T-helper 1 cell treated with Interleukin-12 subunit alpha and Interleukin-12 subunit beta and Interleukin-4 antibody, amounts not matched to agents 30 ng/mL and 1 ng/mL, for 36 hours (primary cell): ENCODE results near the gene LIG1. TPM values are rescaled to one million over a fixed set of nuclear protein-coding genes. Genes with fewer than 3 reads are reported as not detected.
"Not testable (repeated sequence)": the region's sequence is repeated elsewhere in the genome, so short reads cannot be mapped to it uniquely, and the experiment has no call there.

Experiments used
- intact Hi-C: fragments of 100-400 bp; cut with micrococcal nuclease; formaldehyde crosslinking; loops from one replicate; pipeline ENCODE4 v1.15.1; 2024
- total RNA-seq: library from RNA; stranded (reverse); gene quantifications from 2 replicates; pipeline ENCODE4 v1.2.3, GENCODE V29; 2022

Gene LIG1
- total RNA-seq, 1 donor from 2014 or later, result 107 TPM

DNA sequence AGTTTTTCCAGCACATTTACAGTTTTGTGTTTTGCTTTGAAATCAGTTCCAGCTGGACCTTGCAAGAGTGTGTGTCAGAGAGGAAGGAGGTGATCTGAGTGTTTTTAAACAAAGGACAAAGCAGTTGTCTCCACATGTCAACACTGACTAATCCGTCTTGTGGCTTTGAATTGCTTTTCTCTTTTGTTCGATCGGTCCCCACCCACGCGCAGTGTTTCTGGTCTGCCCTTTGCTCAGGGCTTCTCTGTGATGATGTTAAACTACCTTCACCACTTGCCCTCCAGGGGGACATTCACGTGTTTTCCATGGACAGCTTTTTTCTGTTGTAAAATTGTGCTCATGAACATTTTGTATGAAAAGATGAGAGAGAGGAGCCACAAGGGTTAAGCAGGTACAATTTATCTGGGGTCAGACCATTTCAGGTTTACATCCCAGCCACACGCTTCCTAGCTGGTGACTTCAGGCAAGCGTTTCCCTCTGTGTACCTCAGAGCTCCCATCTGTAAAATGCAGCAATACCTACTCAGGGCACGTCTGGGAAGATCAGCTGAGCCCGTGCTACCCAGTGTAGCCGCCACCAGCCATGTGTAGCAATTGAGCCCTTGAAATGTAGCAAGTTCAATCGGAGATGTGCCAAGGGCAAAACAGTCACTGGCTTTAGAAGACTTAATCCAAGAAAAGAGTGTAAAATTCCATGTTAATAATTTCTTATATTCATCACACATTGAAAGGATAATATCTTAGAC, 46.1 kb downstream of the LIG1 start:
- intact Hi-C loops, result no loop called here

DNA sequence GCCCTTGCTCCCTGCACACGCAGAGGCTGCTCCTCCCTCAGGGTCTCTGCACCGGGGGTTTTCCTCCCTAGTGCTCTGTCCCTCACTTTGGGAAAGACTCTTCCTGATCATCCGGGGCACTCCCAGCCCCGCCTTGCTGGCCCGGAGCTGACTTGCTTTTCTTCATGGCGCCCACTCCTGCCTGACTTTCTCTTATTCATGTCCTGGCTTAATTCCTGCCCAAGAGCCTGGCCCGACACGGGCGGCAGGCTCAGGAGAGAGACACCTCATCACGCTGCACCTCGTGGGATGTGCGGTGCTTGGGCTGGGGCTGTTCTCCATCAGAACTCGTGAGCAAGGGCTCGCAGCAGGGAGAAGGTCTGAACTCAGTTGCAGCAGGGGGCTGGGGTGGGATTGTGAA, 47.7 kb downstream of the LIG1 start:
- intact Hi-C loops, result no loop called here

DNA sequence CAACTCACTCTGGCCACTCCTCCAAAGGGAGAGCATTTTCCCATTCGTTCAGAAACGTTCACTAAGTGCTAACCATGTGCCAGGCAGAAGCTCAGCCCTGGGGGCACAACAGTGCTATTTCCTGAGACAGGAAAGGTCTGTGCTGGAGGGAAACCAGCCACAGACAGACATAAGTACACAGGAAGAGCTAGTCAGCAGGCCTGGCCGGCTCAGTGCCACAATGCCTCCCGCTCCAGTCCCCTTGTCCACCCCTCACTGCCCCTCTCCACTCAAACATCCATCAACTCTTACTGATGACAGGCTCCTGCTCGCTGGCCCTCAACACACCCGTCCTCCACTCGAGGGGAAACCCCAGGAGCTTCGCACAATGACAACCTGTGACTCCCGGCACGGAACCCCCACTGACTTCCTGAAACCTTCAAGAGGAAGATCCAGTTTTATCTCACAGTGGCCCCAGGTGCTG, 48.2 kb downstream of the LIG1 start:
- intact Hi-C loops, result no loop called here

DNA sequence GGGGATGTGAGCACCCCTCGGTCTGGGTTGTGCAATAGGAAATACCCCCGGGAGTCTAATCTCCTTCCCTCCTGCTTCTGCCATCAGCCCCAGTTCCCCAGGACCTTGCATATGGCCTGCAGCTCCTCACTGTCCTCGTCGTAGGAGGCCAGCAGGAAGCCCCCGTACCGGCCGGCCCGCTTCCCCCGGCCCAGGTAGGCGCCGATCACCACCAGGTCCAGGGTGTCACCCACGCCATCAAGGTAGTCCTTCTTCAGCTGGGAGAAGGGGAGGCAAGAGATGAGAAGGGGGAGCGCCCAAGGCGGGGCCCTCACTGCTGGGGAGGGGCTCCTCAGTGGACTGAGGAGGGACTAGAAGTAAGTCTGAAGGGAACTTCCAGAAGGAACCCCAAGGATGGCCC, 49.1 kb downstream of the LIG1 start:
- intact Hi-C loops, result no loop called here

DNA sequence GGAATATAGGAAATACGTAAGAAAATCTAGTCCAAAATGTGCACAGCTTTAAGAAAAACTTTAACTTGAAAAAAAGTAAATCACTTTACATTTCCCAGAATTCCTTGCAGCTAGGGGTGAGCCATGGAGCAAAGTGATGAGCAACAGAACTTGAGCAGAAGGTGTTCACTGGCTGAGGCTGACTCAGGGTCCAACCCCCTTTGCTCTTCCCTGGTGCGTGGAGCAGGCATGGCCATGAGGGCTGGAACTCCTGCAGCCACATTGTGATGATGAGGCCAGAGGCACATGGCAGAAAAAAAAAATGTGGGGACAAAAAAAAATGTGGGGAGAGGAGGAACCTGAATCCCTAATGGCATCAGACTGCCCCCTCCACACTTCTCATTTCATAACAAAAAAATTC, 49.6 kb downstream of the LIG1 start:
- intact Hi-C loops, result no loop called here

DNA sequence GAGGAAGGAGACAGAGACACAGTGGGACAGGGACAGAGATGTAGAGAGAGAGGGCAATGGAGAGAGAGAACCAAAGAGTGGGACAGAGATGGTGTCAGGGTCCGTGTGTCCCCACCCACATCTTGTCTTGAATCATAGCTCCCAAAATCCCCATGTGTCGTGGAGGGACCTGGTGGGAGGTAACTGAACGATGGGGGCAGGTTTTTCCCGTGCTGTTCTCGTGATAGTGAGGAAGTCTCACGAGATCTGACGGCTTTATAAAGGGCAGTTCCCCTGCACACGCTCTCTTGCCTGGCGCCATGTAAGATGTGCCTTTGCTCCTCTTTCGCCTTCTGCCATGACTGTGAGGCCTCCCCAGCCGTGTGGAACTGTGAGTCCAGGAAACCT, 52.0 kb downstream of the LIG1 start:
- intact Hi-C loops, result no loop called here

DNA sequence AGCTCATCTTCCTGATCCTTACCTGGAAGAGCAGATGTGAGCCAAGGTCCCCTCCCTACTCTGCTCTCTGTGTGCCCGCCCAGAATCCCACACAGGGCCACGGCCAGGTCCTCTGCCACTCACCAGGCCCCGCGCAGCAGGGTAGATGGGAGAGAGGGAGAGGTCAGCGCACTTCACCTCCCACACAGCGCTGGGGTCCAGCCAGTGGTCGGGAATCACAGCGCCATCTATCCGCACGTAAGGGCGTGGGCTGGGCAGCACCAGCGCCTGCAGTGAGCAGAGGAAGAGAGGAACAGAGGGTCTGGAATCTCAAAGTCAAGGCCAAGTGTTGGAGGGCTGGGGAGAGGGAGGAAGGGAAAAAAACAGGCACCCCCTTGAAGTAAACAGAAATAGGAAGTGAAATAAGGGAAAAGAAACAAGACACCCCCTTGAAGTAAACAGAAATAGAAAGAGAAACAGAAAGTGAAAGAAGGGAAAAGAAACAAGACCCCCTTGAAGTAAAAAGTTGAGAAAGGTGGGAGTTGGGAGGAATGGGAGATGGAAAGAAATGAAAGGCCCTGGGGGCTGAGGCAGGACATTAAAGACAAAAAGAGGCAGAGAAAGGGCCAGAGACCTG, 52.5 kb downstream of the LIG1 start:
- intact Hi-C loops, result no loop called here

DNA sequence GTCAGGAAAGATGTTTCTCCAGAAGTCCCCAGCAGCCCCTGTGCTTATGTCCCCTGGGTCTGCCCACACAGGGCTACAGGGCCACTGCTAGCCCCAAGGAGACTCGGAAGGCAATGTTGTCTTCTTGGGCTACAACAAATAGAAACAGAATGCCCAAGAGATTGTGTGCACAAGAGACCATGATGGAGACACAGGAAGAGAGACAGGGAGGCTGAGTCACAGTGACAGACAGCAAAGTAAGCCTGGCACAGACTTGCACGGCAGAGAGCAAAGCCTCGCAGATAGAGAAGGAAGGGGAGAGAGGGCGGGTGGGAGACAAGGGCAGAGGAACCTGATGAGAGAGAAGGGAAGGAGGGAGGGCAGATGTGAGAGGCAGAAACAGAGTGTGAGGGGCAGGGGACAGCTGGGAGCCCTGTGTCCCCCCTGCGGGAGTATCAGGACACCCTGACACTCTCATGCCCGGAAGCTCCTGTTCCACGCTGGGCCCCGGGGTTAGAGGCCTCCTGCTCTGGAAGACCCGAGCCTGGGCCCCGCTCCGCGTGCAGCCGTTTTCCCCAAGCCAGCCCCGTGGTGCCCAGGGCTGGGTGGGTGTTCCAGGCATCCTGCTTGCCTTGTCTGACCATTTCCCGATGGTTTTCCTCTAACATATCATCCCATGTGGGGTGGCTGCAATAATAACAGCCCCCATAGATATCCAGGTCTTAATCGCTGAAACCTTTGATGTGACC, 56.8 kb downstream of the LIG1 start:
- intact Hi-C loops, result no loop called here

DNA sequence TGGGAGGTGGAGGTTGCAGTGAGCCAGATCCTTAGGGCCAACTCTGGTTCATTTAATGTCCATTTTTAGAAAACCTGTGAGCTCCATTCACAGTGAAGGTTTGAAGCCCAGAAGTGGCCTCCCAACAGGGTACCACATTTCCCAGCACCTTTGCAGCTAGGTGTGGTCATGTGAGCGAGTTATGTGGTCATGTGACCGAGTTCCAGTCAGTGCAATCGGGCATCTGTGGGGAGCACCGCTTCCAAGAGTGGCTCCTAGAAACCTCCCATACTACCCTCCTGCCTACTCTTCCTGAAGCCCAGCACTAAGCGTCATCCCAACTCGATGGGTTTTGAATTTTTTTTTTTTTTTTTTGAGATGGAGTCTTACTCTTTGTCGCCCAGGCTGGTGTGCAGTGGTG, 58.9 kb downstream of the LIG1 start:
- intact Hi-C loops, result loop anchor here (2.0 kb wide), 1 partner anchor 150 kb away; no protein-coding TSS in a partner anchor

DNA sequence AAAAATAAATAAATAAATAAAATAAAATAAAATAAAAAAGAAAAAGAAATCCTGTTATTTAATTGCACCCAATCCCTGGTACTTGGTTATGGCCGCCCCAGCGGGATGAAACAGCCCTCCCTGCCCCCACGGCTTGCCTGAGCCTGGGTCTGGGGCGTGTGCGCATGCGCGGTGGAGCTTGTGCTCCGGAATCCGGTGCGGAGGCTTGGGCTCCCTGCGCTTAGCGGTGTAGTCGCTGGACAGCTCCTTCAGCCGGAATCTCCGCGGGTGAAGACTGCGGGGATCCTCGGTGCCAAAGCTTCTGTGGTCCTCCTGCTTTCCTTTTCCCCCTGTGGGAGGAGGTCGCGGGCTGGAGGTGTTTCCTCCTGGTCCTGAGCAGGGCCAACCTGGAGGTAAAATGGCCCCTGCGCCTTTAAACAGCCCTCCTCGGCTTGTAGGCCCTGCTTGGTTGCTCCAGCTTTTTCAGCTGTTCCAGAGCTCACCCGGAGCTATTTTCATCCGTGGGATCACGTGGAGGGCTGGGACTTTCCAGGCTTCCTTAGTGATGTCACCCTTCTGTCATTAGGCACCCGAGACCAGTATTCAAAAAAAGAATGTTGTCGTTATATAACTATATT, 59.7 kb downstream of the LIG1 start, which contains the start of gene PLA2G4C:
PLA2G4C (minus strand) TSS at position 468 of the 617 bp plus-strand sequence. CDS start 4,288 bp downstream, outside the sequence.
- intact Hi-C loops, result loop anchor here (2.0 kb wide), 1 partner anchor 150 kb away; no protein-coding TSS in a partner anchor

DNA sequence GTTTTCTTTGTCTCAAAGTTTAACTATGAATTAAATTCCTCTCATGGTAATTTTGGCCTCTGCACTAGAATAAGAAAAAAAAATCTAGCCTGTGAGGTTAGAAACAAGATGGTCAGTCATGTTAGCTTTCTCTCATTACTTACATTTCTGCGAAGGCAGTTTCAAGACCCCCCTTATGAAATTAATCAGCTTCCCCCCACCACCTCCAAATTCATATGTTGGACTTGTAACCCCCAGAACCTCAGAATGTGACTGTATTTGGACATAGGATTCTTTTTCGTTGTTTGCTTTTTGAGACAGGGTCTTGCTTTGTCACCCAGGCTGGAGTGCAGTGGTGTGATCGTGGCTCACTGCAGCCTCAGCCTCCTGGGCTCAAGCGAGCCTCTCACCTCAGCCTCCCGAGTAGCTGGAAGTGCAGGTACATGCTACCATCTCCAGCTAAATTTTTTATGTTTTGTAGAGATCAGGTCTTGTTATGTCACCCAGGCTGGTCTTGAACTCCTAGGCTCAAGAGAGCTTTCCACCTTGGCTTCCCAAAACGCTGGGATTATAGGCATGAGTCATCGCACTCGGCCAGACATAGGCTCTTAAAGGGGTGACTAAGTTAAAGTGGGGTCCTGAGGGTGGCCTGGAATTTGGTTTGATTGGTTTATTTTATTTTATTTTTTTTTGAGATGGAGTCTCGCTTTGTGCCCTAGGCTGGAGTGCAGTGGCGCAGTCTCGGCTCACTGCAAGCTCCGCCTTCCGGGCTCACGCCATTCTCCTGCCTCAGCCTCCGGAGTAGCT, 61.0 kb downstream of the LIG1 start:
- intact Hi-C loops, result no loop called here

DNA sequence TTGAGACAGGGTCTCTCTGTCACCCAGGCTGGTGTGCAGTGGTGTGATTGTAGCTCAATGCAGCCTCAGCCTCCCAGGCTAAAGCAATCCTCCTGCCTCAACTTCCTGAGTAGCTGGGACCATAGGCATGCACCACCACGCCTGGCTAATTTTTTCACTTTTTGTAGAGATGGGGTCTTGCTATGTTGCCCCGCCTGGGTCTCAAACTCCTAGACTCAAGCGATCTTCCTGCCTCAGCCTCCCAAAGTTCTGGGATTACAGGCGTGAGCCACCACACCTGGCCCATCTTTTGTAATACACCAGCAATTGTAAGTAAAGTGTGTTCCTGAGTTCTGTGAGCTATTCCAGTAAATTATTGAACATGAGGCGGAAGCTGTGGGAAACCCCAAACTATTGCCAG, 66.2 kb downstream of the LIG1 start:
- intact Hi-C loops, result loop anchor here (1.0 kb wide), 1 partner anchor 141 kb away; no protein-coding TSS in a partner anchor

DNA sequence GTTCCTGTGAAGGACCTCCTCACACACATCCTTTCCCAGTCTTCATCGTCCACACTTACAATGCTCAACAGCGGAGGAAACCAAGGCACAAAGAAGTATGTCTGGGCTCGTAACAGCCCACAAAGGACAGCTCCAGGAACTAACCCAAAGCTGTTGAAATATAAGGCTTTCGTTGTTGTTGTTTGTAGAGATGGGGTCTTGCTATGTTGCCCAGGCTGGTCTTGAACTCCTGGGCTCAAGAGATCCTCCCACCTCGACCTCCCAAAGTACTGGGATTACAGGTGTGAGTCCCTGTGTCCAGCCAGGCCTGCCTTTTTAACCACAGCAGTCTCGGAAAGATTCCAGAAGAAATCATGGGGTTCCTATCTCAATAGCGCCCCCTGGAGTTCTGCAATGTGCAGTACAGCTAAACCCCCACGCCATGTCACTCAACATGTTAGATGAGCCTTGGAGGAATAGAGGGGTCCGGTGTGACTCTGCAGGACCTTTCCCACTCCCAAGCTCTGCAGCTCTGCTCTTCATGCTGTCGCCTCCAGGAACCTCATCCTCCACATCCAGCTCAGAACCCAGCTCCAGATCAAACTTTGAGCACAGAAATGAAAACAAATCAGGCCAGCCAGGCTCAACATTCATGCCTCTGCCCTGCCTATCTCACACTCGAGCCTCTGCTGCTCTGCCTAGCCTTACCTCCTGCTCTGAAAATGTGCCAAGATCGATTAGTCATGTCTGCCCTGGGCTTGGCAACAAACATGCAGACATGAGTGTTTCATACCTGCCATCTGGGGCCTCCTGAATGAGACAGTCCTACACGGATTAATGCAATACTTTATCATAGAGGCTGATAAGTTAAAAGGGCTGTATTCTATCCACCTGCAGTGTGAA, 67.0 kb downstream of the LIG1 start:
- intact Hi-C loops, result loop anchor here (1.0 kb wide), 1 partner anchor 140 kb away; no protein-coding TSS in a partner anchor

DNA sequence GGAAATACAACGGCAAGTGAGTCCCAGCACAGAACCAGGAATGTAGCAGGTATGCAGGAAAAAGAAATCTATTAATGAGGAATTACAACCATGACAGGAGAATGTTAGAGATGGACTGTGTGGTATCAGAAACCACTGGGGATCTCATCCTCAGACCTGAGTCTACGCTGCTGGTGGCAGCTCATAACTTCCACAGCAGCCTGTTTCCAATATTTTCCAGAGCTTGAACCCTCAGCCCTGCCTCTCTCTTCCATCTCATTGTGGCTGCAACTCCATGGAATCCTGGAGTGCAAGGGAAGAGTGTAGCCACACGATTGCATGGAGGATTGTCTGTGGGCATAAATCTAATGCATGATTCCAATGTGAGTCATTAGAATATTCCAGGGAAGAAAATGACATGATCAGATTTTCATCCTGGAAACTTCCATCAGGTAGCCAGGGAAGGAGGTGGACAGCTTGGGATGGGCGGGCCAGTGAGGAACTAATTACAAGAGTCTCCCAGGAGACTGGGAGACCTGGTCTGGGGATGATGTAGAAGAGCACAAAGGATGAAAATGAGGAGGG, 74.5 kb downstream of the LIG1 start:
- intact Hi-C loops, result no loop called here

DNA sequence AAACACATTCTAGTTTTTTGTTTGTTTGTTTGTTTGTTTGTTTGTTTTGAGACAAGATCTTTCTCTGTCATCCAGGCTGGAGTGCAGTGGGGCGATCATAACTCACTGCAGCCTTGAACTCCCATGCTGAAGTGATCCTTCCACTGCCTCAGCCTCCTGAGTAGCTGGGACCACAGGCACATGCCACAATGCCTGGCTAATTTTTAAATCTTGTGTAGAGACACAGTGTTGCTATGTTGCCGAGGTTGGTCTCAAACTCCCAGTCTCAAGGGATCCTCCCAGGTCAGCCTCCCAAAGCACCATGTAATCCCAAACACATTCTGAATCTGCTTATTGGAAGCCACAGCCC, 75.3 kb downstream of the LIG1 start:
- intact Hi-C loops, result no loop called here

DNA sequence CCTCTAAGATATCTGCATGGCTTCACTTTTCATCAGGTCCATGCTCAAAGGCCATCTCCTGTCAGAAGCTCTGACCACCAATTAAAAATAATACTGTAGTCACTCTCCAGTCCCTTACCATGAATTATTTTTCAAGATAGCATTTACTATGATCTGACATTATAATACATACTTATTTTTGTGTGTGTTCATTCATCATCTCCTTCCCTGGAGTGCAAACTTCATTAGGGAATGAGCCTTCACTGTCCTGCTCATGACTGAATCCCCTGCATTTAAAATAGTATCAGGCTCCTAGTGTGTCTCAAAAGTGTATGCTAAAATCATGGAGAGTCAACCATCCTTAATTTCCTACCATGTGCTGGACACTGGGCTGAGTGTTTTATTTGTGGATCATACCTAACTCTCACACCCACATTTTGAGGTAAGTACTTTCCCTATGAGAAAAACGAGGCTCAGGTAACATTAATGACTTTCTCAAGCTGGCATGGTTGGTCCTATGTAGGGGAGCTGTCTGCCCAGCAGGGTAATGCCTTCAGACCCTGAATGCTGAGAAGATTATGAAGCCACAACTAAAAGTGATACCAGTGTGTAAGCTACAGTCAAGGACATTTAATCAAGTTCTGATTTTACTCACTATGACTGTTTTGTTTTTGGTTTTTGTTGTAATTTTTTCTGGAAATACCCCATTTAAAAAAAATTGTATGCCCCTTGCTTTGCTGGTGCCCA, 75.9 kb downstream of the LIG1 start:
- intact Hi-C loops, result no loop called here

DNA sequence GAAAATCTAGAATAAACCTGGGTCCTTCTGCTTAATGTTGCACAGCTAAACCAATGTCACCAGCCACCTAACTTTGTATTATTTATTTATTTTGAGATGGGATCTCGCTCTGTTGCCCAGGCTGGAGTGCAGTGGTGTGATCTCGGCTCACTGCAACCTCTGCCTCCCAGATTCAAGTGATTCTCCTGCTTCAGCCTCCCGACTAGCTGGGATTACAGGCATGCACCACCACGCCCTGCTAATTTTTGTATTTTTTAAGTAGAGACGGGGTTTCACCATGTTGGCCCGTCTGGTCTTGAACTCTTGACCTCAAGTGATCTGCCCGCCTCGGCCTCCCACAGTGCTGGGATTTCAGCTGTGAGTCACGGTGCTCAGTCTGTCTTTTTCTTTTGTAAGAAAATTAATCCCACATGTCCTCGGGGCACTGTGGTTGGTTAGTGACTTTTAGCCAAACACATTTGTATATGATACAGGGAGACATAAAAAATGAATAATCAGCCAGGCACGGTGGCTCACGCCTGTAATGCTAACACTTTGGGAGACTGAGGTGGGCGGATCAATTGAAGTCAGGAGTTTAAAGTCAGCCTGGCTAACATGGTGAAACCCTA, 78.9 kb downstream of the LIG1 start:
- intact Hi-C loops, result not testable (repeated sequence)

DNA sequence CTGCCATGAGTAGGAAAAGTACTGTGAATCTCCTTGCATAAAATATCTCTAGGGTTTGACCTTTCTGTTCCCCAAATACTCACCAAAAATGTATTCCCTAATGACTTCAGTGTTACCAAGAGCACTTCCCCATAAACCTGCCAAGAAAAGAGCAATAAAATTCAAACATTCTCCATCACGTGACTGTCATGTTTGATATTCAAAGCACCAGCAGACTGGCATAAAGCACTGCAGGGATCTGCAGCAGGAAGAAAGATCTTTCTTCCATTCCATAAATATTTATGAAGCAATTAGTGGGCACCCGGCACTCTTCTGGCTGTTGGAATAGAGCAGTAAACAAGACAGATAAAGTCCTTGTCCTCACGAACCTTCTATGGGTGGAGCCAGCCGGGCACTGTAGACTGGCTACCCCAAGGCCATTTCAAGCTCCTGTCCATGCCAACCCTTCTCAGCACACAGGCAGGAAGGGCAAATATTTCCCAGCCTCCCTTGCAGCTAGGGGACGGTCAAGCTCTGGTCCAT, 79.8 kb downstream of the LIG1 start:
- intact Hi-C loops, result no loop called here
